Activated CD4-positive, alpha-beta T cell treated with anti-CD3 and anti-CD28 coated beads, Interleukin-2, amount 50 U/mL, for 1 hour (primary cell): Measurements from ENCODE around the gene ADAMTSL1.

Source experiments
- DNase-seq: peaks from one replicate; pipeline ENCODE4 v3.0.0-alpha.2; 2020

ADAMTSL1 gene

GRCh38 chr9:18668944-18669343 lies 195.0 kb downstream of the ADAMTSL1 start:
- DNase-seq, result no peak

GRCh38 chr9:18672706-18673105 lies 198.8 kb downstream of the ADAMTSL1 start:
- no peak for DNase-seq

- no peak for DNase-seq
Measured at GRCh38 chr9:18673179-18673578, 199.2 kb downstream of the ADAMTSL1 start.

GRCh38 chr9:18675332-18675731 lies 201.4 kb downstream of the ADAMTSL1 start:
- no peak for DNase-seq

GRCh38 chr9:18675973-18676372 lies 202.0 kb downstream of the ADAMTSL1 start:
- no peak for DNase-seq

GRCh38 chr9:18676525-18676924 lies 202.6 kb downstream of the ADAMTSL1 start:
- DNase-seq, result no peak

GRCh38 chr9:18678821-18679590 lies 205.1 kb downstream of the ADAMTSL1 start:
- no peak for DNase-seq

- DNase-seq, result no peak
Measured at GRCh38 chr9:18682907-18683306, 209.0 kb downstream of the ADAMTSL1 start.

GRCh38 chr9:18683312-18683711 lies 209.4 kb downstream of the ADAMTSL1 start:
- no peak for DNase-seq

GRCh38 chr9:18683851-18684250 lies 209.9 kb downstream of the ADAMTSL1 start:
- no peak for DNase-seq

- no peak for DNase-seq
Measured at GRCh38 chr9:18684593-18685317, 210.8 kb downstream of the ADAMTSL1 start.

- no peak for DNase-seq
Measured at GRCh38 chr9:18688581-18689565, 214.9 kb downstream of the ADAMTSL1 start.

GRCh38 chr9:18689921-18690320 lies 216.0 kb downstream of the ADAMTSL1 start:
- no peak for DNase-seq

GRCh38 chr9:18692268-18692667 lies 218.3 kb downstream of the ADAMTSL1 start:
- DNase-seq, result no peak

GRCh38 chr9:18692962-18693361 lies 219.0 kb downstream of the ADAMTSL1 start:
- no peak for DNase-seq

GRCh38 chr9:18694959-18695668 lies 221.2 kb downstream of the ADAMTSL1 start:
- no peak for DNase-seq

- no peak for DNase-seq
Measured at GRCh38 chr9:18698992-18699391, 225.0 kb downstream of the ADAMTSL1 start.

- no peak for DNase-seq
Measured at GRCh38 chr9:18699764-18700163, 225.8 kb downstream of the ADAMTSL1 start.

- no peak for DNase-seq
Measured at GRCh38 chr9:18700714-18701113, 226.8 kb downstream of the ADAMTSL1 start.

GRCh38 chr9:18703151-18703900 lies 229.4 kb downstream of the ADAMTSL1 start:
- DNase-seq, result no peak

GRCh38 chr9:18703901-18704379 lies 230.0 kb downstream of the ADAMTSL1 start:
- no peak for DNase-seq
